Esophagus muscularis mucosa (tissue), 4 donors: ENCODE measurements around the gene FAM193A. TPM values are rescaled to one million over a fixed set of nuclear protein-coding genes. Genes with fewer than 3 reads are reported as not detected.
"Not testable (repeated sequence)": the region's sequence is repeated elsewhere in the genome, so short reads cannot be mapped to it uniquely, and the experiment has no call there.

Experiments
- DNase-seq: peaks from one replicate; pipeline ENCODE4 v3.0.0-alpha.2; 2017; ENCODE audit errors: extremely low spot score
- H3K27ac ChIP-seq, 4 donors: fragments of 200-600 bp; sonication (generic); replicated peaks in 1 of 4; 1 replicate in 3 of 4; 2 replicates in 1 of 4; pipeline ENCODE4 v1.5.1; 2016 to 2019; ENCODE audit warnings: mild to moderate bottlenecking in 1 of 4
- H3K27me3 ChIP-seq, 4 donors: fragments of 200-600 bp; sonication (generic); one replicate each; pipeline versions ENCODE4 v1.5.1 to v1.6.0; 2016 to 2019
- H3K36me3 ChIP-seq, 4 donors: fragments of 200-600 bp; sonication (generic); one replicate each; pipeline ENCODE4 v1.5.1; 2016 to 2019
- H3K4me1 ChIP-seq, 4 donors: fragments of 200-600 bp; sonication (generic); one replicate each; pipeline ENCODE4 v1.5.1; 2016 to 2019
- H3K4me3 ChIP-seq, 4 donors: fragments of 200-600 bp; sonication (generic); 1 replicate in 2 of 4; 2 replicates in 2 of 4; pipeline ENCODE4 v1.5.1; 2016 to 2019; ENCODE audit warnings: mild to moderate bottlenecking in 4 of 4, moderate library complexity in 1 of 4
- H3K9me3 ChIP-seq, 4 donors: fragments of 200-600 bp; sonication (generic); 1 replicate in 3 of 4; 2 replicates in 1 of 4; pipeline ENCODE4 v1.5.1; 2016 to 2019
- EP300 ChIP-seq: sonication (generic); formaldehyde crosslinking; IDR thresholded peaks from one replicate; pipeline ENCODE4 v1.6.1; 2017; ENCODE audit warnings: antibody characterized with exemption
- POLR2A ChIP-seq: fragments of 450-650 bp; IDR thresholded peaks from one replicate; pipeline ENCODE4 v1.6.1; 2017; ENCODE audit warnings: antibody characterized with exemption, moderate library complexity, mild to moderate bottlenecking, low read depth
- POLR2AphosphoS5 ChIP-seq, 2 donors: sonication (generic); formaldehyde crosslinking; IDR thresholded peaks; one replicate each; pipeline ENCODE4 v1.6.1; 2017; ENCODE audit warnings: antibody characterized with exemption in 2 of 2
- WGBS: methylation state at CpG from one replicate; pipeline ENCODE4 v1.1.5; 2018; 5-methylcytosine and 5-hydroxymethylcytosine counted together
- intact Hi-C: fragments of 100-400 bp; cut with DNase I; formaldehyde crosslinking; loops from one replicate; pipeline ENCODE4 v1.15.1; 2023
- total RNA-seq, 4 donors: library from RNA; depleted of rRNA; stranded (reverse); fragments of >200 nt; gene quantifications; one replicate each; pipeline versions ENCODE4 v1.1.0 to v1.2.1, GENCODE V29; 2016
- TF ChIP-seq, protein P1 (sequence below), 3 experiments: fragments of 200-600 bp in 2 of 3; fragments of 450-650 bp in 1 of 3; sonication (generic) in 2 of 3; IDR thresholded peaks; one replicate each; pipeline ENCODE4 v1.5.1; 2017 to 2019; ENCODE audit warnings: antibody characterized with exemption in 3 of 3, mild to moderate bottlenecking in 2 of 3, moderate library complexity in 1 of 3

The FAM193A gene
- total RNA-seq, 4 donors from 2014 or later, result 20.0 to 30.6 (median 24.6) TPM

DNA sequence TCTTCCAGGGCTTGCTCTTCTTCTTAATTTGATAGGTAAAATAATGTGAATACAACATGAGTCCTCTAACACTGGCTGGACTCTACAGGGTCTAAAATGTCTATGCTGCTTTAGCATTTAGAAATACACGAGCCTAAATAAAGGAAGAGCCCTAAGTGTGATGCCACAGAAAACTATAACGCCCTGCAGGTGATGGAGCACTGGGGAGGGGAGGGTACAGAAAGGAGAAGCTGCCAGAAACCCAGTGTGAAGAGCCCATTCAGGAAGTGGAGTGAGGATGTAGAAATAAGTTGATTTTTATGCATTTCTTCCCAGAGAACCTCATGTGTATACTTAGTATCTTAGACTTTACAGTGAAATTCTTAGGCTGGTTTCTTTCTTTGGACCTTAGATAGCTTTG is 136.3 kb downstream of the FAM193A start:
- Histone ChIP-seq H3K4me1 (peaks cover 5 to 51% (median 37%) of the 10 kb centered on the region in 4 donors), H3K27me3 (no peaks in the 10 kb centered on the region), H3K9me3 (no peaks in the 10 kb centered on the region), H3K27ac (peak overlapping the region in 2 of 4 donors; percentile 44 to 52), H3K36me3 (peaks cover 19 to 86% (median 49%) of the 10 kb centered on the region in 4 donors), H3K4me3 (no peak overlapping the region)
- intact Hi-C loops, result no loop called here
- TF ChIP-seq EP300 (no peak), POLR2A (no peak), POLR2AphosphoS5 (IDR thresholded peaks at IDR 0.05) (no peak)
- TF ChIP-seq, protein P1, sequence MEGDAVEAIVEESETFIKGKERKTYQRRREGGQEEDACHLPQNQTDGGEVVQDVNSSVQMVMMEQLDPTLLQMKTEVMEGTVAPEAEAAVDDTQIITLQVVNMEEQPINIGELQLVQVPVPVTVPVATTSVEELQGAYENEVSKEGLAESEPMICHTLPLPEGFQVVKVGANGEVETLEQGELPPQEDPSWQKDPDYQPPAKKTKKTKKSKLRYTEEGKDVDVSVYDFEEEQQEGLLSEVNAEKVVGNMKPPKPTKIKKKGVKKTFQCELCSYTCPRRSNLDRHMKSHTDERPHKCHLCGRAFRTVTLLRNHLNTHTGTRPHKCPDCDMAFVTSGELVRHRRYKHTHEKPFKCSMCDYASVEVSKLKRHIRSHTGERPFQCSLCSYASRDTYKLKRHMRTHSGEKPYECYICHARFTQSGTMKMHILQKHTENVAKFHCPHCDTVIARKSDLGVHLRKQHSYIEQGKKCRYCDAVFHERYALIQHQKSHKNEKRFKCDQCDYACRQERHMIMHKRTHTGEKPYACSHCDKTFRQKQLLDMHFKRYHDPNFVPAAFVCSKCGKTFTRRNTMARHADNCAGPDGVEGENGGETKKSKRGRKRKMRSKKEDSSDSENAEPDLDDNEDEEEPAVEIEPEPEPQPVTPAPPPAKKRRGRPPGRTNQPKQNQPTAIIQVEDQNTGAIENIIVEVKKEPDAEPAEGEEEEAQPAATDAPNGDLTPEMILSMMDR (IDR thresholded peaks at IDR 0.05), result no peak
- DNase-seq, result no peak
- 54% methylated on average over 2 of the region's 2 CpGs for WGBS

DNA sequence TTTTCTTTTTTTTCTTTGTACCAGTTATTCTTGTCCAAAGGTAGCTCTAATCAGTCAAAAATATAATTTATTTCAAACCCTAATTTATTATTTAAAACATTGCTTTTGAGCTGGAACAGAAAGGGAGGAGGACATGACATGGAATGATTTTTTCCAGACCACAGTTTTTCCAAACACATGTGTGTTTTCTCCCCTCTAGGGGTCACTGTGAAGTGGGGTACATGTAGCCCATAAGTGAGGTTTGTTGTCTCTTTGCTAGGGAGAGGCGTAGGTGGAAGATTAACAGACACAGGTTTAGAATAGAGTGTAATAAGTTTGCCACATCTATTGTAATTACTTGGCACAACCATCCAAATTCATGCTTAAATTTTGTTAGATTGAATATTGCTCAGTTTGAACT is 136.7 kb downstream of the FAM193A start:
- 50% methylated on average over 1 of the region's 1 CpG for WGBS
- peaks cover 5 to 47% (median 32%) of the 10 kb centered on the region in 4 donors for H3K4me1 ChIP-seq

DNA sequence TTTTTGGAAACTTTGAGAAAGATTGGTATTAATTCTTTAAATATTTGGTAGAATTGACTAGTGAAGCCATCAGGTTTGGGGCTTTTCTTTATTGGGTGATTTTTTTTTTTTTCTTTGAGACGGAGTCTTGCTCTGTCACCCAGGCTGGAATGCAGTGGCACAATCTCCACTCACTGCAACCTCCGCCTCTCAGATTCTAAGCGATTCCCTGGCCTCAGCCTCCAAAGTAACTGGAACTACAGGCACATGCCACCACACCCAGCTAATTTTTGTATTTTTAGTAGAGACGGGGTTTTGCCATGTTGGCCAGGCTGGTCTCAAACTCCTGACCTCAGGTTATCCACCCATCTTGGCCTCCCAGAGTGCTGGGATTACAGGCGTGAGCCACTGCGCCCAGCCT is 143.3 kb downstream of the FAM193A start:
- H3K4me3 ChIP-seq, DNase-seq, H3K27ac ChIP-seq, H3K27me3 ChIP-seq, H3K9me3 ChIP-seq, intact Hi-C loops: not testable (repeated sequence)
- Histone ChIP-seq H3K36me3 (peaks cover 7 to 61% (median 30%) of the 10 kb centered on the region in 4 donors), H3K4me1 (peaks cover 0 to 12% (median 10%) of the 10 kb centered on the region in 4 donors)
- WGBS, result 96% methylated on average over 6 of the region's 6 CpGs

More for the DNA sequence above, 136.7 kb downstream of the FAM193A start:
- peaks cover 19 to 87% (median 49%) of the 10 kb centered on the region in 4 donors for H3K36me3 ChIP-seq
- no peak for DNase-seq
- no peaks in the 10 kb centered on the region for H3K9me3 ChIP-seq
- H3K4me3 ChIP-seq, result no peak overlapping the region
- TF ChIP-seq, protein P1 (IDR thresholded peaks at IDR 0.05), result peak in 2 of 3 experiments; percentile 7 to 26
- no peak for TF ChIP-seq POLR2AphosphoS5 (IDR thresholded peaks at IDR 0.05)
- peak overlapping the region in 3 of 4 donors; percentile 28 to 52 (median 44) for H3K27ac ChIP-seq
- intact Hi-C loops, result no loop called here
- no peaks in the 10 kb centered on the region for H3K27me3 ChIP-seq

DNA sequence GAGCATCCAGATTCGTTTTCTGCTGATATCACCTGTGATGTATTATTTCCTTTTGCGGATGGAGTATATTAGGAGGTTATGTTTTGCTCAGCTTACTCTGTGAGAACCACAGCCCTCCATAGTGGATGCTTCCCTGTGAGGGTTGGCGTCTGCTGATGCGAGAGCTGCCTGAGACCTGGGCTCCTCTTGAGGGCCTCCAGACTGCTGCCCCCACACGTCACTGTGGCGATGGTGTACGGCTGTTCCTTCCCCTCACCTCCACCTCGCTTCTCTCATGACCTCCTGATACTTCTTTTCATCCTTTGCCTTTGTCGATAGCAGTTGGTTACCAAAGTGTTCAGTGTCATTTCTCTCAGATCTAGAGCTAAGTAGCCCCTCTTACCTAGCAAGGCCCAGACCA is 148.0 kb downstream of the FAM193A start:
- H3K36me3 ChIP-seq, result peaks cover 8 to 63% (median 53%) of the 10 kb centered on the region in 4 donors
- peaks cover 0 to 17% (median 13%) of the 10 kb centered on the region in 4 donors for H3K4me1 ChIP-seq
- H3K27me3 ChIP-seq, result no peaks in the 10 kb centered on the region
- no peak overlapping the region for H3K4me3 ChIP-seq
- no peak overlapping the region for H3K27ac ChIP-seq
- H3K9me3 ChIP-seq, result no peaks in the 10 kb centered on the region
- no peak for DNase-seq
- TF ChIP-seq POLR2A (no peak), POLR2AphosphoS5 (IDR thresholded peaks at IDR 0.05) (no peak), EP300 (no peak)
- TF ChIP-seq, protein P1 (IDR thresholded peaks at IDR 0.05), result no peak
- intact Hi-C loops, result no loop called here
- 92% methylated on average over 9 of the region's 9 CpGs for WGBS

DNA sequence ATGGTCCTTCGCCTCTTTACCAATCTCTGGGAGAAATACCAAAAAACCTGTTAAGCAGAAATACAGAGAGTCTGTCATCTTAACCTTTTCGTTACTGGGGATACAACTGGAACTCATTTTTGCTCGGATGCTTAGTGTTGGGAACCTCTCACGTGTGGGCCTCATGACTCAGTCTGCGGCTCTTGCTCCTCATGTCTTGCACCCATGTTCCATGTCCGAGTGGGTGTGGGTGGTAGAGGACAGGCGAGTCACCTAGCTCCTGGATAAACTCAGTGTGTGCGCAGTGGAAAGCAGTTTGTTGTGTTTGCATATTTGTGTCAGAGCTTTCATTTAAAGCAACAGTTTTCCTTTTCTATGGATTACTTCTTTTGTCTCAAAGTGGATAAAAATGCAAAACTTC is 149.1 kb downstream of the FAM193A start:
- Histone ChIP-seq H3K9me3 (no peaks in the 10 kb centered on the region), H3K4me1 (peaks cover 0 to 17% (median 13%) of the 10 kb centered on the region in 4 donors), H3K27ac (no peak overlapping the region), H3K36me3 (peaks cover 13 to 68% (median 58%) of the 10 kb centered on the region in 4 donors), H3K27me3 (no peaks in the 10 kb centered on the region), H3K4me3 (no peak overlapping the region)
- intact Hi-C loops, result no loop called here
- TF ChIP-seq EP300 (no peak), POLR2A (no peak), POLR2AphosphoS5 (IDR thresholded peaks at IDR 0.05) (no peak)
- TF ChIP-seq, protein P1 (IDR thresholded peaks at IDR 0.05), result no peak
- no peak for DNase-seq
- 92% methylated on average over 8 of the region's 8 CpGs for WGBS
